ENCODE data around the gene WBP1L.

WBP1L gene

DNA sequence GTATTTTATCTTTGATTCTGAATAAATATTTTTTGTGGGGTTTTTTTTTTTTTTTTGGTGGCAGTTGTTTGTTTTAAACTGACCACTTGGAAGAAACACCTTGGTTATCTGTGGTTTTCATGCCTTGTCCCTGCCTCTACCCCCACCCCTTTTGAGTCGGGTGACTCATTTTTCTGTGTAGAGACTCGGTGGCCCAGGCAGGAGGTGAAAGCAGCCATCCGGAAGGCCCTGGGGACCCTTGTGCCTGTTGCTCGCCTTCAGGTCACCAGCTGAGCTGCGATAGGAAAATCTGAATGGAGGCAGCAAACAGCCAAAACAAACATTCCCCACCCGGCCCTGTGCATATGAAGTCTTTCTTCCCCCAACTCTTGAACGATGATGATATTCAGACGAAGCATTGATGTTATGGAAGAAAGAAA is 70.7 kb downstream of the WBP1L start:
- DNase-seq (ENCODE audit: low read depth in 1 of 2, low spot score in 1 of 2): no peak
- Histone ChIP-seq H3K4me3 (replicated peaks; ENCODE audit: insufficient read depth, low read length) (no peak overlapping the region), H3K27me3 (ENCODE audit: insufficient read depth, poor library complexity, severe bottlenecking) (no peaks in the 10 kb centered on the region), H3K27ac (replicated peaks) (no peak overlapping the region)
- TF ChIP-seq GABPA (IDR thresholded peaks at IDR 0.05; ENCODE audit: low read depth) (no peak), SPI1 (IDR thresholded peaks at IDR 0.05; ENCODE audit: borderline replicate concordance, low read depth) (no peak), POLR2AphosphoS5 (IDR thresholded peaks at IDR 0.05; ENCODE audit: low read depth) (no peak)
- TF ChIP-seq, protein P1, sequence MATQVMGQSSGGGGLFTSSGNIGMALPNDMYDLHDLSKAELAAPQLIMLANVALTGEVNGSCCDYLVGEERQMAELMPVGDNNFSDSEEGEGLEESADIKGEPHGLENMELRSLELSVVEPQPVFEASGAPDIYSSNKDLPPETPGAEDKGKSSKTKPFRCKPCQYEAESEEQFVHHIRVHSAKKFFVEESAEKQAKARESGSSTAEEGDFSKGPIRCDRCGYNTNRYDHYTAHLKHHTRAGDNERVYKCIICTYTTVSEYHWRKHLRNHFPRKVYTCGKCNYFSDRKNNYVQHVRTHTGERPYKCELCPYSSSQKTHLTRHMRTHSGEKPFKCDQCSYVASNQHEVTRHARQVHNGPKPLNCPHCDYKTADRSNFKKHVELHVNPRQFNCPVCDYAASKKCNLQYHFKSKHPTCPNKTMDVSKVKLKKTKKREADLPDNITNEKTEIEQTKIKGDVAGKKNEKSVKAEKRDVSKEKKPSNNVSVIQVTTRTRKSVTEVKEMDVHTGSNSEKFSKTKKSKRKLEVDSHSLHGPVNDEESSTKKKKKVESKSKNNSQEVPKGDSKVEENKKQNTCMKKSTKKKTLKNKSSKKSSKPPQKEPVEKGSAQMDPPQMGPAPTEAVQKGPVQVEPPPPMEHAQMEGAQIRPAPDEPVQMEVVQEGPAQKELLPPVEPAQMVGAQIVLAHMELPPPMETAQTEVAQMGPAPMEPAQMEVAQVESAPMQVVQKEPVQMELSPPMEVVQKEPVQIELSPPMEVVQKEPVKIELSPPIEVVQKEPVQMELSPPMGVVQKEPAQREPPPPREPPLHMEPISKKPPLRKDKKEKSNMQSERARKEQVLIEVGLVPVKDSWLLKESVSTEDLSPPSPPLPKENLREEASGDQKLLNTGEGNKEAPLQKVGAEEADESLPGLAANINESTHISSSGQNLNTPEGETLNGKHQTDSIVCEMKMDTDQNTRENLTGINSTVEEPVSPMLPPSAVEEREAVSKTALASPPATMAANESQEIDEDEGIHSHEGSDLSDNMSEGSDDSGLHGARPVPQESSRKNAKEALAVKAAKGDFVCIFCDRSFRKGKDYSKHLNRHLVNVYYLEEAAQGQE (IDR thresholded peaks at IDR 0.05; ENCODE audit: insufficient replicate concordance, low read depth): no peak
- TF ChIP-seq, protein P2, sequence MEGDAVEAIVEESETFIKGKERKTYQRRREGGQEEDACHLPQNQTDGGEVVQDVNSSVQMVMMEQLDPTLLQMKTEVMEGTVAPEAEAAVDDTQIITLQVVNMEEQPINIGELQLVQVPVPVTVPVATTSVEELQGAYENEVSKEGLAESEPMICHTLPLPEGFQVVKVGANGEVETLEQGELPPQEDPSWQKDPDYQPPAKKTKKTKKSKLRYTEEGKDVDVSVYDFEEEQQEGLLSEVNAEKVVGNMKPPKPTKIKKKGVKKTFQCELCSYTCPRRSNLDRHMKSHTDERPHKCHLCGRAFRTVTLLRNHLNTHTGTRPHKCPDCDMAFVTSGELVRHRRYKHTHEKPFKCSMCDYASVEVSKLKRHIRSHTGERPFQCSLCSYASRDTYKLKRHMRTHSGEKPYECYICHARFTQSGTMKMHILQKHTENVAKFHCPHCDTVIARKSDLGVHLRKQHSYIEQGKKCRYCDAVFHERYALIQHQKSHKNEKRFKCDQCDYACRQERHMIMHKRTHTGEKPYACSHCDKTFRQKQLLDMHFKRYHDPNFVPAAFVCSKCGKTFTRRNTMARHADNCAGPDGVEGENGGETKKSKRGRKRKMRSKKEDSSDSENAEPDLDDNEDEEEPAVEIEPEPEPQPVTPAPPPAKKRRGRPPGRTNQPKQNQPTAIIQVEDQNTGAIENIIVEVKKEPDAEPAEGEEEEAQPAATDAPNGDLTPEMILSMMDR (IDR thresholded peaks at IDR 0.05; ENCODE audit: insufficient read depth, low read length): no peak

DNA sequence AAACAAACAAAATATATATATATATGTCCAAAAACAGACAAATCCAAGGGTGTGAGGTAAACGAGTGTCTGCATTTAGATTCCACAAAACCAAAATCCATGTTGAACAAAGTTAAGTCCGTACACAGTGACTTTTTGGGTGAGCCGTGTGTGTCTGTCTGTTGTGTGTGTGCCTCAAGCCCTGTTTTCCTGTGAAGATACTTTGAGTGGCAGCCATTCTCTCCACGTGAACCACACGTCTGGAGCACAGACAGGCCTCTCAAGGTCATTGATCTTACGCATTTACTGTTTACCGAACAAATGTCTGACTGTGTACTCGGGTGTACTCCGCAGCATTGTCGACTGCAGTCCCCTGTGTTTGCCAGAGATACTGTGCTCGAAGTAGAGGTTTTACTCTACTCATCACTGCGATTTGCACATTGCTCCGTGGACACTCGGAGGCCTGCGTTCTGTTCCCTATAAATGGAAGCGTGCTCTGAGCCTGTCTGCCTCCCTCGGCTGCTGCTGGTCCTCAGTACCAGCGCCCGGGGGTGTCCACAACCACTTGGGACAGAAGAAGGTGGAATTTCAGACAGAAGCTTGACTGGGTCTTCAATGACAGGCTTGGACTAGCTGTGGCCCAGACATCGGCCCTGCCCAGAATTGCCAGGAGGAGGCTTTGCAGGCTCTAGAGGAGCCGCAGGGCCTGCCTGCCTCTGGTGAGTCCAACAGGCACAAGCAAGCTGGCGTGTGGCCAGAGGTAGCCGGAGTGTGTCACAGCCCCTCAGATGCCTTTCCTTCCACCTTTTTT is 71.3 kb downstream of the WBP1L start:
- TF ChIP-seq POLR2AphosphoS5 (IDR thresholded peaks at IDR 0.05; ENCODE audit: low read depth) (no peak), GABPA (IDR thresholded peaks at IDR 0.05; ENCODE audit: low read depth) (no peak), SPI1 (IDR thresholded peaks at IDR 0.05; ENCODE audit: borderline replicate concordance, low read depth) (no peak)
- TF ChIP-seq, protein P2 (IDR thresholded peaks at IDR 0.05; ENCODE audit: insufficient read depth, low read length): no peak
- TF ChIP-seq, protein P1 (IDR thresholded peaks at IDR 0.05; ENCODE audit: insufficient replicate concordance, low read depth): no peak
- DNase-seq (ENCODE audit: low read depth in 1 of 2, low spot score in 1 of 2): peak in 1 of 2 experiments; percentile 32
- peak overlapping the region; percentile 56 for H3K27ac ChIP-seq (replicated peaks)
- no peaks in the 10 kb centered on the region for H3K27me3 ChIP-seq (ENCODE audit: insufficient read depth, poor library complexity, severe bottlenecking)
- no peak overlapping the region for H3K4me3 ChIP-seq (replicated peaks; ENCODE audit: insufficient read depth, low read length)

DNA sequence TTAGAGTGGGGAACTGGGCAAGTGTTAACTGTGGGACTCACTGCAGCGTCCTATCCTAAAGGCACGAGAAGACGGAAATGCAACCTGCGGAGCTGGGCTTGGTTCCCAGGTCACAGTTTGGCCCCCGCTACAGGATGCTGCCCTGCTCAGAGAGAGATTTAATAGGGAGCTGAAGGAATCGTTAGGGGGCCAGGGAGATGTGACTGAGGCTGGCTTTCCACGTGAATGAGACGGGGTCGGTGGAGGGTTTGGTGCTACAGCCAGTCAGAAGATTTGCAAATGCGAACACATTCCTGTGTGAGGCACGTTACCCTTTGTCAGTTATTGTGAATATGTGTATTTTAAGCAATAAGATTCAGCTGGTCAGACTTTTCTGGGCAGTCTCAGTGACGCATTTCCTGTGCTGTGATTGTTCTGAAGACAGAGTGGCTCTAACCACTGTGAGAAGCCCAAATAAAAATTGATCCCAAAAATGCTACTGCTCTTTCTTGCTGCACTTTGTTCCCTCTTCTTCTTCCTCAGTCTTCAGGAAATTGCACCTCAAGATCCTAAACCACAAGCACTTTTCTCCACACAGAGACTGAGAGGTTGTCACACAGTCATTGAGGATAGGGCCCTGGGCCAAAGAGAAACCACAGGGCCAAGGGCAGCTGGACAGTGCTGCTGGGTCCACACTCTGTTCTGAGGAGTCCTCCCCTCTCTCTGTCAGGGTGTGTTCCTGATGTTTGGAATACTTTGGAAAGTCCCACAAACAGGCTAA is 72.2 kb downstream of the WBP1L start:
- Histone ChIP-seq H3K4me3 (replicated peaks; ENCODE audit: insufficient read depth, low read length) (no peak overlapping the region), H3K27ac (replicated peaks) (peak overlapping the region; percentile 56), H3K27me3 (ENCODE audit: insufficient read depth, poor library complexity, severe bottlenecking) (no peaks in the 10 kb centered on the region)
- DNase-seq (ENCODE audit: low read depth in 1 of 2, low spot score in 1 of 2): peak in 1 of 2 experiments; percentile 62
- TF ChIP-seq POLR2AphosphoS5 (IDR thresholded peaks at IDR 0.05; ENCODE audit: low read depth) (no peak), SPI1 (IDR thresholded peaks at IDR 0.05; ENCODE audit: borderline replicate concordance, low read depth) (no peak; the same call in 1 of the 2 replicates), GABPA (IDR thresholded peaks at IDR 0.05; ENCODE audit: low read depth) (no peak)
- TF ChIP-seq, protein P1 (IDR thresholded peaks at IDR 0.05; ENCODE audit: insufficient replicate concordance, low read depth): no peak
- TF ChIP-seq, protein P2 (IDR thresholded peaks at IDR 0.05; ENCODE audit: insufficient read depth, low read length): no peak

Data from HL-60 (cell line).